Lung (tissue), 12 donors: ENCODE measurements around the gene TDG. TPM values are rescaled to one million over a fixed set of nuclear protein-coding genes. Genes with fewer than 3 reads are reported as not detected.

Experiments
- ATAC-seq: fragments of 200-7000 bp; cut with Tn5 transposase; one replicate; pipeline ENCODE4 v1.9.1; 2020; ENCODE audit warnings: moderate number of reproducible peaks; ENCODE audit not compliant: insufficient read depth, low FRiP score
- DNase-seq, 3 donors: peaks; one replicate each; pipeline ENCODE4 v3.0.0-alpha.2; 2013 to 2017
- H3K27ac ChIP-seq, 2 donors: one replicate each; pipeline ENCODE4 v1.5.1; 2013; ENCODE audit warnings: mild to moderate bottlenecking in 2 of 2, moderate library complexity in 2 of 2, control low read depth in 1 of 2, inconsistent platforms in 1 of 2, low read depth in 1 of 2, low read length in 1 of 2
- H3K27me3 ChIP-seq, 3 donors: one replicate each; pipeline ENCODE4 v1.5.1; 2013; ENCODE audit warnings: low read length in 2 of 3; ENCODE audit not compliant: control insufficient read depth in 3 of 3, insufficient read depth in 3 of 3
- H3K36me3 ChIP-seq, 4 donors: one replicate each; pipeline ENCODE4 v1.5.1; 2013; ENCODE audit warnings: low read length in 4 of 4, mild to moderate bottlenecking in 1 of 4, moderate library complexity in 1 of 4; ENCODE audit not compliant: control insufficient read depth in 4 of 4, insufficient read depth in 4 of 4
- H3K4me1 ChIP-seq, 5 donors: one replicate each; pipeline ENCODE4 v1.5.1; 2013; ENCODE audit warnings: low read length in 5 of 5, mild to moderate bottlenecking in 2 of 5, moderate library complexity in 1 of 5; ENCODE audit not compliant: control insufficient read depth in 5 of 5, insufficient read depth in 5 of 5
- H3K4me3 ChIP-seq: one replicate; pipeline ENCODE4 v1.5.1; 2013; ENCODE audit warnings: mild to moderate bottlenecking, control low read depth, moderate library complexity
- H3K9ac ChIP-seq, 2 donors: one replicate each; pipeline ENCODE4 v1.5.1; 2013; ENCODE audit warnings: low read length in 2 of 2, control low read depth in 1 of 2; ENCODE audit not compliant: insufficient read depth in 1 of 2
- H3K9me3 ChIP-seq, 4 donors: one replicate each; pipeline ENCODE4 v1.5.1; 2013; ENCODE audit warnings: low read length in 3 of 4, mild to moderate bottlenecking in 1 of 4, moderate library complexity in 1 of 4; ENCODE audit not compliant: control insufficient read depth in 4 of 4, insufficient read depth in 3 of 4
- WGBS, 2 donors: extraction: QIAGEN DNeasy Blood & Tissue Kit; methylation state at CpG; one replicate each; pipeline ENCODE4 v1.1.7; 2013; 5-methylcytosine and 5-hydroxymethylcytosine counted together
- polyA plus RNA-seq, 2 donors: library from polyadenylated mRNA; stranded (reverse); fragments of 200-250 nt; gene quantifications; one replicate each; pipeline ENCODE4 v1.2.1, GENCODE V29; 2013
- total RNA-seq, 2 donors: library from RNA; depleted of rRNA in 1 of 2; stranded (reverse); fragments of >200 nt in 1 of 2; gene quantifications; one replicate each; pipeline ENCODE4 v1.2.1, GENCODE V29; 2014 to 2021
- TF ChIP-seq, protein P1 (sequence below): IDR thresholded peaks from 2 replicates; pipeline ENCODE4 v1.5.1; 2012; ENCODE audit warnings: mild to moderate bottlenecking; ENCODE audit errors: control extremely low read depth, extremely low read depth
- donor health status: control.
- donor health status: control.
- donor health status: Bipolar disorder and iron deficiency.
- donor health status: healthy.
- donor health status: DM: yes; HTN: yes; CAD: no.

TDG gene
- total and polyA plus RNA-seq, 4 donors: 10.6 to 41.0 (median 16.2) TPM

GRCh38 chr12:103930034-103930786 lies 35.5 kb upstream of the TDG start, which contains the start of gene HSP90B1:
Gene HSP90B1 (plus strand): TSS chr12:103930410. CDS start chr12:103930516, 106 bp downstream.
- 0% methylated on average over 56 of the region's 56 CpGs for WGBS, 2 donors
- peak within 1 kb of the TSS; percentile 77 for H3K4me3 ChIP-seq
- H3K4me1 ChIP-seq: peaks cover 5 to 24% (median 18%) of the 10 kb centered on the region in 5 donors
- peak; percentile 100 for DNase-seq
- peaks cover 12 to 31% (median 20%) of the 10 kb centered on the region in 4 donors for H3K36me3 ChIP-seq
- peak within 1 kb of the TSS; percentile 89 to 99 for H3K27ac ChIP-seq
- TF ChIP-seq, protein P1, sequence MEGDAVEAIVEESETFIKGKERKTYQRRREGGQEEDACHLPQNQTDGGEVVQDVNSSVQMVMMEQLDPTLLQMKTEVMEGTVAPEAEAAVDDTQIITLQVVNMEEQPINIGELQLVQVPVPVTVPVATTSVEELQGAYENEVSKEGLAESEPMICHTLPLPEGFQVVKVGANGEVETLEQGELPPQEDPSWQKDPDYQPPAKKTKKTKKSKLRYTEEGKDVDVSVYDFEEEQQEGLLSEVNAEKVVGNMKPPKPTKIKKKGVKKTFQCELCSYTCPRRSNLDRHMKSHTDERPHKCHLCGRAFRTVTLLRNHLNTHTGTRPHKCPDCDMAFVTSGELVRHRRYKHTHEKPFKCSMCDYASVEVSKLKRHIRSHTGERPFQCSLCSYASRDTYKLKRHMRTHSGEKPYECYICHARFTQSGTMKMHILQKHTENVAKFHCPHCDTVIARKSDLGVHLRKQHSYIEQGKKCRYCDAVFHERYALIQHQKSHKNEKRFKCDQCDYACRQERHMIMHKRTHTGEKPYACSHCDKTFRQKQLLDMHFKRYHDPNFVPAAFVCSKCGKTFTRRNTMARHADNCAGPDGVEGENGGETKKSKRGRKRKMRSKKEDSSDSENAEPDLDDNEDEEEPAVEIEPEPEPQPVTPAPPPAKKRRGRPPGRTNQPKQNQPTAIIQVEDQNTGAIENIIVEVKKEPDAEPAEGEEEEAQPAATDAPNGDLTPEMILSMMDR: no peak
- peak within 1 kb of the TSS; percentile 95 to 97 for H3K9ac ChIP-seq
- H3K9me3 ChIP-seq: no peaks in the 10 kb centered on the region
- H3K27me3 ChIP-seq: no peaks in the 10 kb centered on the region
- ATAC-seq: peak; percentile 88

DNA sequence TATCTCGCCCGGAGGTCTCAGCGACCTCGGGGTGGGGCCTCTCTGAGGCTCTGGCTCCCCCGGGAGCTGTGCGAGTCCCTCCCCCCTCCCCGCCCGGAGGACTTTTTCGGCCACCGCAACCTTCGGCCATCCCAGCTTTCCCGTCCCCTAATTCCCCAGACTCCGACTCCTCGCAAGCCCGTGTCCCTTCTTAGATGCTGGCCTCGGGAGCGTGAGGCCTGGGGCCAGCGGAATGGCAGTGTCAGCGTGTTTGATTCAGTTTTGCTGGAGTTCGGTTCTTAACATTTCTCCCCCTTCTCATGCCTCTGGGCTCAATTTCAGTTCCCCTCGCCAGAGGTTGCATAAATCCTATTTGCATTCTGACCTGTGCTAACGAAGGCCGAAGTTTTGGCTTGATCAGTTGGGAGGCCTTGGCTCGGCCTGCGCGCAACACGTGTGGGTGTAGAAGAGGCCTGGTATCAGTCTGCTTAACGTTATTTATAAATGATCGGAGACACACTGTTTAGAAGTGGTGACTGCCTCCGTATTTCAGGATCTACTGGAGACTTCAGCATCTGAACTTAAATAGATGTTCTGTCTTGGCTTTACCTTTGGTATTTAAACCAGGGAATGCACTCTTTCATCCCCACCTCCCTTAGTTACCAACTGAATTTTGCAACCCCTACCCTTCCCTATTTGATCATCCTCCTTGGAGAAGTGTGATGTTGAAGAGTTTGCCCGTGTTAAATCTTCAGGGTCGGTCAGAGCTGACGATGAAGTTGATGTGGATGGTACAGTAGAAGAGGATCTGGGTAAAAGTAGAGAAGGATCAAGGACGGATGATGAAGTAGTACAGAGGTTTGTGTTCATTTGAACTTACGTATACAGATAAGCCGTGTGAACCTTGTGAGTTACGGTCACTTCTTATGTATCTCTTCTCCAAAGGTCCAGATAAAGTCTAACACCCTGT lies 34.6 kb upstream of the TDG start:
- peaks cover 15 to 38% (median 28%) of the 10 kb centered on the region in 4 donors for H3K36me3 ChIP-seq
- no peaks in the 10 kb centered on the region for H3K27me3 ChIP-seq
- WGBS, 2 donors: 2% methylated on average over 34 to 37 of the region's 37 CpGs
- H3K27ac ChIP-seq: peak overlapping the region; percentile 74 to 92
- peak overlapping the region; percentile 77 for H3K4me3 ChIP-seq
- H3K4me1 ChIP-seq: peaks cover 5 to 29% (median 21%) of the 10 kb centered on the region in 5 donors
- H3K9ac ChIP-seq: peak overlapping the region; percentile 95 to 97
- ATAC-seq (no peak), DNase-seq (peak; percentile 44 to 77 (median 70))
- no peaks in the 10 kb centered on the region for H3K9me3 ChIP-seq
- TF ChIP-seq, protein P1: no peak

GRCh38 chr12:103933237-103933636 lies 32.4 kb upstream of the TDG start:
- 77 to 92% methylated on average over 2 of the region's 2 CpGs for WGBS, 2 donors
- Histone ChIP-seq H3K27me3 (no peaks in the 10 kb centered on the region), H3K4me3 (no peak overlapping the region), H3K9ac (no peak overlapping the region), H3K4me1 (peaks cover 3 to 32% (median 19%) of the 10 kb centered on the region in 5 donors), H3K36me3 (peaks cover 20 to 48% (median 37%) of the 10 kb centered on the region in 4 donors), H3K9me3 (no peaks in the 10 kb centered on the region), H3K27ac (no peak overlapping the region)
- TF ChIP-seq, protein P1: no peak
- no peak for ATAC-seq
- DNase-seq: no peak
